Activated T-helper 1 cell treated with anti-CD3 and anti-CD28 coated beads, Interleukin-12 subunit alpha, Interleukin-12 subunit beta, Interleukin-2, Interleukin-4 antibody, amounts not matched to agents 30 ng/mL and 10 ng/mL and 1 ng/mL, durations not matched to agents 14 hours and 24 hours and 36 hours (primary cell): ENCODE data around the gene EXOC4. TPM values are rescaled to one million over a fixed set of nuclear protein-coding genes. Genes with fewer than 3 reads are reported as not detected.

Experiments
- DNase-seq: peaks from one replicate; pipeline ENCODE4 v3.0.0; 2021; ENCODE audit warnings: low spot score
- H3K27ac Mint-ChIP-seq: one replicate; pipeline ENCODE4 v1.8.0; 2021; ENCODE audit warnings: mild to moderate bottlenecking, mixed read lengths
- H3K27me3 Mint-ChIP-seq: one replicate; pipeline ENCODE4 v1.8.0; 2022; ENCODE audit warnings: mild to moderate bottlenecking, moderate library complexity, mixed read lengths; ENCODE audit not compliant: insufficient read depth
- H3K36me3 Mint-ChIP-seq: one replicate; pipeline ENCODE4 v1.8.0; 2021; ENCODE audit warnings: low read depth, mixed read lengths
- H3K4me1 Mint-ChIP-seq: one replicate; pipeline ENCODE4 v1.8.0; 2021; ENCODE audit warnings: low read depth, mixed read lengths
- H3K4me3 Mint-ChIP-seq: one replicate; pipeline ENCODE4 v1.8.0; 2021; ENCODE audit warnings: mild to moderate bottlenecking, moderate library complexity, mixed read lengths
- H3K9me3 Mint-ChIP-seq: one replicate; pipeline ENCODE4 v1.8.0; 2021; ENCODE audit warnings: mixed read lengths
- intact Hi-C: fragments of 100-400 bp; cut with micrococcal nuclease; formaldehyde crosslinking; loops from one replicate; pipeline ENCODE4 v1.15.1; 2024
- total RNA-seq: library from RNA; stranded (reverse); gene quantifications from 2 replicates; pipeline ENCODE4 v1.2.3, GENCODE V29; 2022

EXOC4 gene
- total RNA-seq, 1 donor from 2014 or later, result 58.6 TPM

DNA sequence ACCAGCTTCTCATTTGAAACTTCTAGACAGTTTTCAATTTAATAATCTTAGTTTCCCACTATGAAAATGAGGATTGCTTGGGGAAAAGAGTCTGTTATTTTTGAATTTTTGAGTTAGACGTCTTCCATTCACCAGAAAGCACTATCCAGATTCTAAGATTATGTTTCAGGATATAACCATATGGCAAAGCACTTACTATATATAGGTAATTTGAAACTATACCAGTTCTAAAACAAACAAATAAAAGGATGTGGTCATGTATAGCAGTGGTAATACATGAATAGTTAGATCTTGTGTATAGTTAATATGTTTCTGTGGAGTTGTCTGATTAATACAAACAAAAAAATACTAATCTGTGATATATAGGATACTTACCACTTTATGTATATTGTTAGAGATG, 320.0 kb downstream of the EXOC4 start:
- Mint-ChIP-seq H3K27ac (no peak overlapping the region), H3K4me3 (no peak overlapping the region), H3K36me3 (no peaks in the 10 kb centered on the region), H3K4me1 (no peaks in the 10 kb centered on the region), H3K27me3 (peaks cover 2% of the 10 kb centered on the region), H3K9me3 (no peaks in the 10 kb centered on the region)
- intact Hi-C loops, result no loop called here
- DNase-seq, result no peak

- H3K27me3 Mint-ChIP-seq, result no peaks in the 10 kb centered on the region
- H3K9me3 Mint-ChIP-seq, result no peaks in the 10 kb centered on the region
- no peak overlapping the region for H3K27ac Mint-ChIP-seq
- H3K36me3 Mint-ChIP-seq, result no peaks in the 10 kb centered on the region
- intact Hi-C loops, result no loop called here
- H3K4me3 Mint-ChIP-seq, result no peak overlapping the region
- no peaks in the 10 kb centered on the region for H3K4me1 Mint-ChIP-seq
- no peak for DNase-seq
Measured at GRCh38 chr7:133573554-133574265, 320.8 kb downstream of the EXOC4 start.

- H3K27ac Mint-ChIP-seq, result no peak overlapping the region
- DNase-seq, result no peak
- H3K4me3 Mint-ChIP-seq, result no peak overlapping the region
- no peaks in the 10 kb centered on the region for H3K27me3 Mint-ChIP-seq
- no peaks in the 10 kb centered on the region for H3K9me3 Mint-ChIP-seq
- no peaks in the 10 kb centered on the region for H3K4me1 Mint-ChIP-seq
- no peaks in the 10 kb centered on the region for H3K36me3 Mint-ChIP-seq
- intact Hi-C loops, result no loop called here
Measured at GRCh38 chr7:133575726-133576440, 323.0 kb downstream of the EXOC4 start.

- no peak overlapping the region for H3K27ac Mint-ChIP-seq
- DNase-seq, result no peak
- no peak overlapping the region for H3K4me3 Mint-ChIP-seq
- intact Hi-C loops, result no loop called here
- H3K36me3 Mint-ChIP-seq, result no peaks in the 10 kb centered on the region
- no peaks in the 10 kb centered on the region for H3K9me3 Mint-ChIP-seq
- no peaks in the 10 kb centered on the region for H3K4me1 Mint-ChIP-seq
- no peaks in the 10 kb centered on the region for H3K27me3 Mint-ChIP-seq
Measured at GRCh38 chr7:133576612-133577168, 323.8 kb downstream of the EXOC4 start.

DNA sequence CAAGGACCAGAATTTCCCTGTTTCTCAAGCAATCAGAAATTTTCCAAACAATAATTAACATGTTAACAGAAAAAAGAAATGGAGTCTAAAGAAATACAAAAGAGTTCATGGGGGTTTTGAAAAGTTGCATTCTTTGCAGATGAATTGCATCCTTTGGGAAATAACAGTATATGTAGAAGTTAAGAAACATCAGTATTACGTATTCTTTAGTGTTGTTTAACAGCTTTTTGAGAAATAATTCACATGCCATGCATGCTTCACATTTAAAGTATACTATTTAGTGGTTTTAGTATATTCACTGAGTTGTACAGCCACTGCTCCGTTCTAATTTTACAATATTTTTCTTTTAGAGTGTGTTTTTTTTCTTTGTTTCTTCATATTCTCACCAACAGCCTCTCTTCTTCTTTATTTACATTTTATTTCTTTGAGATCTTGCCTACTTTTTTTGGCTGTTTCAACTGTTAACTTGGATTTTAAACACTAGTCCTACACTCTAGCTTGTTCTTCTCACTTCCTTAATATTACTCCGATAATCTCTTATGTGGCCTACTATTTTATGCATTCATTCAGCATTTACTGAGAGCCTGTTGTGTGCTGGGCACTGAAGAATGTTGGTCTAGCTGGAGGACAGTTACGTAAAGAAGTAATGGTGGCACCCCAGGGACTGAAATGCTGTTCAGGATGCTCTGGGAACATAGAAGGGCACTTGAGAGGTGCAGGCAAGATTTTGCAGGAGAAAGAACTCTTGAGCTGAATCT, 330.1 kb downstream of the EXOC4 start:
- H3K4me3 Mint-ChIP-seq, result no peak overlapping the region
- intact Hi-C loops, result no loop called here
- H3K9me3 Mint-ChIP-seq, result no peaks in the 10 kb centered on the region
- H3K4me1 Mint-ChIP-seq, result no peaks in the 10 kb centered on the region
- no peaks in the 10 kb centered on the region for H3K27me3 Mint-ChIP-seq
- no peak overlapping the region for H3K27ac Mint-ChIP-seq
- DNase-seq, result no peak
- no peaks in the 10 kb centered on the region for H3K36me3 Mint-ChIP-seq

DNA sequence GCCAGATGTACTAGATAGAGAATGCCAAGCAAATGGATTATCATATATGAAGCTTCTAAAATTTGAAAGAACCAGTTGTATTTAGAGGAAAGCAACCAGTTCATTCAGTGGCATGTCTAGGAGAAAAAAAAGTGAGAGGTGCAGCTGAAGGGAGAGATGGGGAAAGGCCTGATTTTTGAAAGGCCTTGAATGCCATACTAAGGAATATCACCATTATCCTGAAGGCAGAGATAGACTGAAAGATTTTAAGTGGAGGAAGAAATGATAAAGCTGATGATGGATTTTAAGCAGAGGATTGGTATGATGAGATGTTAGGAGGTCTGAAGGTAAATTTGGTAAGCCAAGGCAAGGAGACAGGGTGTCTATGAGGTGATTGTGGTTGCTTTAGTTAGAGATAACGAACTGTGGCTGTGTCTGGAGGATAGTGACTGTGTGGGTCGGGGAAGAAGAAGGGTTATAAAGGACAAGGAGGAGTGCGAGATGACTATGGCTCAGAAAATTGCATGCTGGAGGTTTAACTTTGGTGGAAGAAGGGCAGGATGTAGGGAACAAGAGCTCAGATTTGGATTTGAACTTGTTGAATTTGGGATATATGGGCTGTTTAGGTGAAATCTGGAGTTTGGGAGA, 330.8 kb downstream of the EXOC4 start:
- Mint-ChIP-seq H3K9me3 (no peaks in the 10 kb centered on the region), H3K36me3 (no peaks in the 10 kb centered on the region), H3K4me3 (no peak overlapping the region), H3K27me3 (no peaks in the 10 kb centered on the region), H3K4me1 (no peaks in the 10 kb centered on the region), H3K27ac (no peak overlapping the region)
- no peak for DNase-seq
- intact Hi-C loops, result no loop called here

GRCh38 chr7:133584956-133585668, 332.2 kb downstream of the EXOC4 start:
- Mint-ChIP-seq H3K27ac (no peak overlapping the region), H3K4me3 (no peak overlapping the region), H3K36me3 (no peaks in the 10 kb centered on the region), H3K4me1 (no peaks in the 10 kb centered on the region), H3K27me3 (no peaks in the 10 kb centered on the region), H3K9me3 (no peaks in the 10 kb centered on the region)
- DNase-seq, result no peak
- intact Hi-C loops, result no loop called here

GRCh38 chr7:133586253-133586652, 333.4 kb downstream of the EXOC4 start:
- Mint-ChIP-seq H3K9me3 (no peaks in the 10 kb centered on the region), H3K36me3 (no peaks in the 10 kb centered on the region), H3K4me1 (no peaks in the 10 kb centered on the region), H3K4me3 (no peak overlapping the region), H3K27ac (no peak overlapping the region), H3K27me3 (no peaks in the 10 kb centered on the region)
- DNase-seq, result no peak
- intact Hi-C loops, result no loop called here

- intact Hi-C loops, result no loop called here
- Mint-ChIP-seq H3K9me3 (no peaks in the 10 kb centered on the region), H3K4me3 (no peak overlapping the region), H3K27me3 (no peaks in the 10 kb centered on the region), H3K36me3 (no peaks in the 10 kb centered on the region), H3K27ac (no peak overlapping the region), H3K4me1 (no peaks in the 10 kb centered on the region)
- DNase-seq, result no peak
Measured at GRCh38 chr7:133587903-133588302, 335.0 kb downstream of the EXOC4 start.

GRCh38 chr7:133590795-133591194, 337.9 kb downstream of the EXOC4 start:
- H3K4me3 Mint-ChIP-seq, result no peak overlapping the region
- H3K4me1 Mint-ChIP-seq, result no peaks in the 10 kb centered on the region
- no peaks in the 10 kb centered on the region for H3K9me3 Mint-ChIP-seq
- H3K36me3 Mint-ChIP-seq, result no peaks in the 10 kb centered on the region
- intact Hi-C loops, result no loop called here
- H3K27me3 Mint-ChIP-seq, result no peaks in the 10 kb centered on the region
- no peak overlapping the region for H3K27ac Mint-ChIP-seq
- no peak for DNase-seq

GRCh38 chr7:133591704-133592340, 338.9 kb downstream of the EXOC4 start:
- H3K27ac Mint-ChIP-seq, result no peak overlapping the region
- no peaks in the 10 kb centered on the region for H3K36me3 Mint-ChIP-seq
- no peaks in the 10 kb centered on the region for H3K9me3 Mint-ChIP-seq
- no peaks in the 10 kb centered on the region for H3K4me1 Mint-ChIP-seq
- no peaks in the 10 kb centered on the region for H3K27me3 Mint-ChIP-seq
- H3K4me3 Mint-ChIP-seq, result no peak overlapping the region
- DNase-seq, result no peak
- intact Hi-C loops, result no loop called here

GRCh38 chr7:133593561-133593960, 340.7 kb downstream of the EXOC4 start:
- H3K9me3 Mint-ChIP-seq, result no peaks in the 10 kb centered on the region
- H3K36me3 Mint-ChIP-seq, result no peaks in the 10 kb centered on the region

More at GRCh38 chr7:133593561-133593960, 340.7 kb downstream of the EXOC4 start:
- Mint-ChIP-seq H3K27me3 (no peaks in the 10 kb centered on the region), H3K4me3 (no peak overlapping the region), H3K27ac (no peak overlapping the region), H3K4me1 (no peaks in the 10 kb centered on the region)
- no peak for DNase-seq
- intact Hi-C loops, result no loop called here
